WTC11 (cell line): ENCODE measurements around the gene SLC39A7.

Source experiments
- ATF6 ChIP-seq: sonication (generic); formaldehyde crosslinking; IDR thresholded peaks from 2 replicates; pipeline ENCODE4 v1.8.1; 2023; ENCODE audit warnings: mild to moderate bottlenecking, missing genetic modification reagents
- CTCF ChIP-seq: fragments of 200-600 bp; IDR thresholded peaks from 2 replicates; pipeline ENCODE4 v1.8.0; 2022; ENCODE audit warnings: antibody characterized with exemption
- GABPB1 ChIP-seq: sonication (generic); formaldehyde crosslinking; IDR thresholded peaks from 2 replicates; pipeline ENCODE4 v1.8.1; 2023; ENCODE audit warnings: mild to moderate bottlenecking, missing genetic modification reagents
- NFATC4 ChIP-seq: fragments of 250-450 bp; sonication (Bioruptor Pico); IDR thresholded peaks from 2 replicates; pipeline ENCODE4 v1.9.0; 2021; ENCODE audit warnings: mild to moderate bottlenecking
- RORB ChIP-seq: fragments of 250-450 bp; sonication (Bioruptor Pico); IDR thresholded peaks from 2 replicates; pipeline ENCODE4 v1.9.0; 2021; ENCODE audit warnings: mild to moderate bottlenecking
- TEAD1 ChIP-seq: sonication (generic); formaldehyde crosslinking; IDR thresholded peaks from 2 replicates; pipeline ENCODE4 v1.8.0; 2022; ENCODE audit warnings: mild to moderate bottlenecking, missing genetic modification reagents
- USF2 ChIP-seq: sonication (generic); formaldehyde crosslinking; IDR thresholded peaks from 2 replicates; pipeline ENCODE4 v1.8.1; 2023; ENCODE audit warnings: mild to moderate bottlenecking, missing genetic modification reagents, moderate library complexity

GRCh38 chr6:33217246-33217645, 16.6 kb downstream of the SLC39A7 start:
- TF ChIP-seq RORB (CRISPR knock-in tag) (no peak), CTCF (no peak), GABPB1 (CRISPR knock-in tag) (no peak), USF2 (CRISPR knock-in tag) (no peak), ATF6 (no peak), NFATC4 (CRISPR knock-in tag) (no peak), TEAD1 (CRISPR knock-in tag) (no peak)
